Measurements from ENCODE around the gene UGGT2. TPM values are rescaled to one million over a fixed set of nuclear protein-coding genes. Genes with fewer than 3 reads are reported as not detected.

Gene UGGT2
- total RNA-seq, 1 donor from 2014 or later = 45.1 TPM

GRCh38 chr13:96091164-96092117 is 38.2 kb upstream of the UGGT2 start:
- peak; percentile 14 for DNase-seq (ENCODE audit: low spot score, unreplicated experiment)
- Mint-ChIP-seq H3K4me3 (ENCODE audit: low read depth) (peak overlapping the region; percentile 76), H3K27me3 (peaks cover 81% of the 10 kb centered on the region), H3K4me1 (ENCODE audit: low read depth) (peaks cover 3% of the 10 kb centered on the region), H3K9me3 (ENCODE audit: low read depth) (no peaks in the 10 kb centered on the region), H3K27ac (peak overlapping the region; percentile 68), H3K36me3 (ENCODE audit: insufficient read depth) (no peaks in the 10 kb centered on the region)
- no peak for TF ChIP-seq CTCF (IDR thresholded peaks at IDR 0.05; ENCODE audit: unreplicated experiment)

- Mint-ChIP-seq H3K36me3 (ENCODE audit: insufficient read depth) (no peaks in the 10 kb centered on the region), H3K4me3 (ENCODE audit: low read depth) (peak overlapping the region; percentile 31), H3K27ac (no peak overlapping the region), H3K27me3 (peaks cover 81% of the 10 kb centered on the region), H3K4me1 (ENCODE audit: low read depth) (peaks cover 7% of the 10 kb centered on the region), H3K9me3 (ENCODE audit: low read depth) (no peaks in the 10 kb centered on the region)
- no peak for TF ChIP-seq CTCF (IDR thresholded peaks at IDR 0.05; ENCODE audit: unreplicated experiment)
- DNase-seq (ENCODE audit: low spot score, unreplicated experiment) = peak; percentile 24
Observed at GRCh38 chr13:96090240-96091101, 37.3 kb upstream of the UGGT2 start.

- peak within 1 kb of the TSS; percentile 71 for H3K4me3 Mint-ChIP-seq (ENCODE audit: low read depth)
- peaks cover 7% of the 10 kb centered on the region for H3K4me1 Mint-ChIP-seq (ENCODE audit: low read depth)
- DNase-seq (ENCODE audit: low spot score, unreplicated experiment) = peak; percentile 39
- no peak for TF ChIP-seq CTCF (IDR thresholded peaks at IDR 0.05; ENCODE audit: unreplicated experiment)
- no peaks in the 10 kb centered on the region for H3K9me3 Mint-ChIP-seq (ENCODE audit: low read depth)
- peaks cover 81% of the 10 kb centered on the region for H3K27me3 Mint-ChIP-seq
- H3K36me3 Mint-ChIP-seq (ENCODE audit: insufficient read depth) = no peaks in the 10 kb centered on the region
- no peak within 1 kb of the TSS for H3K27ac Mint-ChIP-seq
Observed at GRCh38 chr13:96089749-96090239, 36.6 kb upstream of the UGGT2 start, which contains the start of gene HS6ST3. Gene HS6ST3, plus strand, starts transcription at chr13:96090107.

- no peak for TF ChIP-seq CTCF (IDR thresholded peaks at IDR 0.05; ENCODE audit: unreplicated experiment)
- peaks cover 78% of the 10 kb centered on the region for H3K27me3 Mint-ChIP-seq
- DNase-seq (ENCODE audit: low spot score, unreplicated experiment) = no peak
- H3K36me3 Mint-ChIP-seq (ENCODE audit: insufficient read depth) = no peaks in the 10 kb centered on the region
- no peaks in the 10 kb centered on the region for H3K9me3 Mint-ChIP-seq (ENCODE audit: low read depth)
- H3K27ac Mint-ChIP-seq = no peak overlapping the region
- H3K4me1 Mint-ChIP-seq (ENCODE audit: low read depth) = peaks cover 7% of the 10 kb centered on the region
- peak overlapping the region; percentile 71 for H3K4me3 Mint-ChIP-seq (ENCODE audit: low read depth)
Observed at GRCh38 chr13:96089139-96089538, 35.9 kb upstream of the UGGT2 start.

GRCh38 chr13:96086736-96087135 is 33.5 kb upstream of the UGGT2 start:
- Mint-ChIP-seq H3K27me3 (peaks cover 67% of the 10 kb centered on the region), H3K36me3 (ENCODE audit: insufficient read depth) (no peaks in the 10 kb centered on the region), H3K4me1 (ENCODE audit: low read depth) (peaks cover 9% of the 10 kb centered on the region), H3K9me3 (ENCODE audit: low read depth) (no peaks in the 10 kb centered on the region), H3K4me3 (ENCODE audit: low read depth) (no peak overlapping the region), H3K27ac (no peak overlapping the region)
- DNase-seq (ENCODE audit: low spot score, unreplicated experiment) = no peak
- TF ChIP-seq CTCF (IDR thresholded peaks at IDR 0.05; ENCODE audit: unreplicated experiment) = no peak
